ENCODE results near the gene ASIC5.

The ASIC5 gene

DNA sequence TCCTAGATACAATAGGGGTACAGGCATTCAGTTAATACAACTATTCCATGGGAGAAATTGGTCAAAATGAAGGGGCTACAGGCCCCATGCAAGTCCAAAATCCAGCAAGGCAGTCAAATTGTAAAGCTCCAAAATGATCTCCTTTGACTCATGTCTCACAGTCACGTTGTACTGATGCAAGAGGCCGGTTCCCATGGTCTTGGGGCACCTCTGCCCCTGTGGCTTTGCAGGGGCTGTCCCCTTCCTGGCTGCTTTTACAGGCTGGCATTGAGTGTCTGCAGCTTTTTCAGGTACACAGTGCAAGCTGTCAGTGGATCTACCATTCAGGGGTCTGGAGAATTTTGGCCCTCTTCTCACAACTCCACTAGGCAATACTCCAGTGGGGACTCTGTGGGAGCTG lies 12.5 kb upstream of the ASIC5 start:
- DNase-seq, result no peak

DNA sequence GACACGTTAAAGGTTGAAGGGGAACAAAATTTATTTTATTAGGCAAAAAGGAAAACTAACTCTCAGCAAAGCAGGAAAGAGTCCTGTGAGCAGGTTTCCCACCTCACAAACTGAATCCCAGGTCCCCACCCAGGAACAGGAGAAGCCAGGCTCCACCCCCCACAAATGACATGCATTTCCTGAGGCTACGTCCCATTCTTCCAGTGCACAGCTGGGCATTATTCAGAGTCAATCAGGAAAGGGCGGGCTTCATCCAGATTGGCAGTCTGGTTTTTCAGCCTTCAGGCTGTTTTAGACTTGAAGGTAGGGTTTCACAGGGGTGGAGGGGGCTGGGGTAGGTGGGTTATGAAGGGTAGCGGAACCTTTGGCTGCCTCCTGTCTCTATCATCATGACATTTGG lies 11.9 kb upstream of the ASIC5 start:
- no peak for DNase-seq

DNA sequence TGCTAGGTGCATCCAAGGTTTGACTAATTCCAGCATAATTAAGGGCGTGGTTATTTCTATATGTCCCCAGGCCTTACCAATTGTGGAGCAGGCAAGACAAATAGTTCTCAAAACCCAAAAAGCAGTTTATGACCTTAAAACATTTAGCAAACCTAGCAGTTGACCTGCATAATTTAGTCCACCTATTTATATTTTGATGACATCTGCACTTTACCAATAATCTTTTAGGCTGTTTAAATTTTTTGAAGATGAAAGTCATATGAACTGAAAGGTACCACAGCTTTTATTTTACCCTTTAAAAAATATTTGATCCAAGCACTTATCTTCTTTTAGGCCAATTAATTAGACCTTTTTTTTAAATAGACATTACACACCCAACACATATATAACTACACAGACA lies 9.8 kb upstream of the ASIC5 start:
- no peak for DNase-seq

DNA sequence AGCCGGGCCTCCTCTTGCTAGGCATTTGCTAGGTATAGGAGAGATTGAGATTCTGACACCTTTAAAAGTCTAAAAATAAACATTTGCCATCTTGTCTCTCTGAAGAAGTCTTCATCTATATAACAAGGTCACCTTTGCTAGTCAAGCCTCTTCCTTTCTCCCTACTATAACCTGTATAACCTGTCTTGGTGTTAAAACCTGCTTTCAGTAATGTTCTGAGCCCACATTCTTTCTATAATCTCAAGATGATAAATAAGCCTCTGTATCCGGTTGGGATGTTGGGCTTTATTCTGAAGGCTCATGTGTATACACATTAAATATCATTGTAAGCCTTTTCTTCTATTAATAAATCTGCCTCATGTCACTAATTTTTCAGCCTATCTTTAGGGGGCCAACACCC lies 10.2 kb downstream of the ASIC5 start:
- no peak for DNase-seq

DNA sequence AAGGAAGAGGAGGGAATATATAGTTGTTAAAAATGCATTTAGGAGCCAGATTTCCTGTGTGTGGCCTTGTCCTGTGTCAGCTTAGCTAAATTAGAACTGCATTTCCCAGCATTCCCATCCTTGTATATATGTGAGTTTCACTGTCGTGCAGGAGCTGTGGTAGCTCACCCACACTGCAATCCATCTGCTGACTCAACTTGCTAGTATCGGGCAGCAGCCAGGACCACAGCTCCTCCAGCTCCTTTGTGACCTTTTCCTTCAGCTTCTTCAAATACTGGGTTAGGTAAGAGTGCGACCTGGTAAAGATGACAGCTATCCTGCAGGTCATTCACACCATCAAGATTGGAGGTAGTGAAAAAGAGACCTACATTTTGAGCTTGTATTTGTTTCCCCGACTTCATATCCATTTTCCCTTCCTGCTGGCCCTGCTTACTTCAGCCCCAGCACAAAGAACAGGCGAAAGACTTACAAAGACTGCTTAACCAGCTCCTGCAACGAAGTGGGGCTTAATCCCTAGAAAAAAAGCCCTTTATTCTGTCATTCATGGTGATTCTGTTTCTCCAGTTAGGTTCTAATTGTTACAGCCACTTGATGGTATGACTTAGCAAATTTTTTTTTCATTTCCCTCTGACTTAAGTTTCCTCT lies 11.4 kb downstream of the ASIC5 start:
- DNase-seq, result no peak

DNA sequence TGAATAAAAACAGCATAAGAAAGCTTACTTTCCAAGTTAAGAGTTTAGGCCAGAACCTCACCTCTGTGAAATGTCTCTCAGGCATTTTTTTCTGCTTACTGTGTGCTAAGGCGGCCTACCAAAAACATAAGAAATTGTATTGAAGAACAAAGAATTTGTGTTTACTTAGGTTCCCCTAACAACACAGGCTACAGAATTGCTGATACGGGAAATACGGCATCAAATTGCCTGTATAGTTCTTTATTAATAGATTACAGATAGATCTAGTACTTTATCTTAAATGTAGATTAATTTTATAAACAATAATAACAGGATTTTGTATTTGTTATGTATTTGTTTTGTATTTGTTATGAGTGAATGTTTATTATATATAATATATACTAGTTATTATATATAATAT lies 12.9 kb downstream of the ASIC5 start:
- DNase-seq, result no peak

DNA sequence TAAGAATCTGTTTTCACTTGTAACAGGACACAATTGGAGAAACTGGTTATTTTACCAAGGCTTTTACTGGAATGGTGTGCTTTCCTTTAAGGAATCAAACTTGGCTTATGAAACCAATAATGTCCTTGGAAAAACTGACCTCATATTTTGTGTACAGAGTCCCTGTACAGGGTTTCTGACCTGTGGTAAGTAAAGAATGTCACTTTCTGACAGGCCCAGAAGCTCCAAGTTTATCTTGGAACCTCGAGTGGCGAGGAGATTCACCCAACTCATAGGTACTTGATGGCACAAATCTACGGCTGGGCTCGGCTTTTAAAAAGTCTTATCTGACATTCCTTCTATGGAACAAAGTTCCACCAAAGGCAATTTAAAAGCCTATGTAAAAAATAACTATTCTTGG lies 17.0 kb downstream of the ASIC5 start:
- no peak for DNase-seq

DNA sequence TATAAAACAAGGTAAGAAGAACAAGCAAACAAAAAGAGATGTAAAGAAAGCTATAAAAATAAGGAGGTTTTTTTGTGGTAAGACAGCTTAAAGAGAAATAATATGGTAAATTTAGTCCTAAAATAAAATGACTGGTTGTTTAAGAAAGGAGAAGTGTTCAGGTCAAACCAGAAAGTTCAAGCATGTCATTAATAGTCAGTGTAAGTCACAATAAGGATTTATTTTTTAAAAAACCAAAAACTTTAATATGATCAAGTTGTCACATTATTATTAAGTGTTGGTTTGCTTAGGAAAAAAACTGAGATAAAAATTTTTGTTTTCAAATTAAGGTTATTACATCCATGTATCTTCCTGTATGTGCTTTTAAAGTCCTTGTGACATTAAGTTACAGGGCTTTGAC lies 19.1 kb downstream of the ASIC5 start:
- no peak for DNase-seq

DNA sequence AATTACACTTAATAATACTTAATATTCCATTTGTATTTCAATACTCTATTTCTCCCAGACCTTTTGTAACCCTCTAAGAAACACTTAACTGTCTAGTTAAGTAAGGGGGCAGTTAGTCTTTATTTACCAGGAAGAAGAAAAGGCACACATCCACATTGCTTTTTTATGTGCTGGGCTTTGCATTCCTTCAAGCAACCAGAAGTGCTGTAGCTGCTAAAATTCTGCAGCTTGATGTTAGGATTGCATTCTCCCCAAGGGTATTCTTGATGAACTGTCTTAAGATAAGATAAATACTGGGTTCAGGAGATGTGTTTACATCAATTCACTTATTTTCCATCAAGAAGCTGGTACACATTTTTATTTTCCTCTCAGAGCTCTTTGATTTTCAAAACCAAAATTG lies 24.0 kb downstream of the ASIC5 start:
- DNase-seq, result no peak

DNA sequence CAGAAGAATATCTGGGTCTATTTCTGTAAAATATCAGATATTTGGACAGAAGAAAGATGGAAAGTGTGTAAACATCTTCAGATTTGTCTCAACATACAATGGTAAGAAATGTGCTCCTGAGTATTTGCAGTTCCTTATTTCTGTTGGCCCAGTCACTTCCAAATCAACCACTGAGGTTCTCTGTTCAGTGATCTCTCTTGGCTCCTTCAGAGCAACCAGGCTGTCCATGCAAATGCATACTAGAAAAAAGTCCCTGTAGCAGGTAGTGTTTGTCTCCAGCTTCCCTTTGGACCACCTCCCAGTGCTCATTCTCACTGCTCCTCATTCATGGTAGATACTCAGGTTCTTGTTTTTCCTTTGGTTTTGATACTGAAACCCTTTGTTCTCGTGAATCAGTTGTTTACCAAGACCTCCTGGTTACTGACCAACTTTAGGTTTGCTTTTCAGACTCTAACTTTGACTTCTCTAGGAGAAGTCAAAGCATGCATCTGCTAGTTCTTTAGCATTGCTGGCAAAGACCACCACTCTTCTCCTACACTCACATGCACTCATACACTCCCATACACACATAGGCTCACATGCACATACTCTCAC lies 28.8 kb downstream of the ASIC5 start:
- no peak for DNase-seq

DNA sequence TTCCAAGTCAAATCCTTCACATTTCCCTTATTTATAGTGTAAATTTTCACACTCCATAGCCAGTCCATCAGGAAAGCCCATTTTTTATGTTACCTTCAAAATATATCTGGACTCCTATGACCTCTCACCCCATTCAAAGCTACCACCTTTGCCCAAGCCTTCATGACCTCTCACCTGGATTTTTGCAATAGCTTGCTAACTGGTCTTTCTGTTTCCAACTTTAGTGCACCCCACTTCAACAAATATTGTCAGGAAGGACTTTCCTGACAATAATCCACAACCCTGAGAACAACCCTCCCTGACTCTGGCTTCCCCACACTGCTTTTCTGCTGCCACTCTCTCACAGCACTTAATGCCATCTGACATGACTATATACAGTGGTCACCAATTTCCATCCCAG lies 33.4 kb downstream of the ASIC5 start:
- no peak for DNase-seq

DNA sequence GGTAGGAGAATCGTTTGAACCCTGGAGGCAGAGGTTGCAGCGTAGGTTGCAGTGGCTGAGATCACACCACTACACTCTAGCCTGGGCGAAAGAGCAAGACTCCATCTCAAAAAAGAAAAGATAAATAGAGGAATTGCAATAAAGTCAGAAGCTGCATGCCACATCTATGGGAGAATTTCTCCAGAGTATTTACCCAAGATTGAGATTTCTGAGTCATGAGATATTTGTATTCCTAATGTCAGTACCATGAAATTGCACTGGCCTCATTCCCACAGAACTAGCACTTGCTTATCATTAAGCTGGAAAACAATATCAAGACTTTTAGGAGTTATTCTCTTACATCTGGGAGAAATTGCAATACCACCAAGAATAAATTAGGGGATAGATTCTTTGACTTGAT lies 37.4 kb downstream of the ASIC5 start:
- DNase-seq, result no peak

DNA sequence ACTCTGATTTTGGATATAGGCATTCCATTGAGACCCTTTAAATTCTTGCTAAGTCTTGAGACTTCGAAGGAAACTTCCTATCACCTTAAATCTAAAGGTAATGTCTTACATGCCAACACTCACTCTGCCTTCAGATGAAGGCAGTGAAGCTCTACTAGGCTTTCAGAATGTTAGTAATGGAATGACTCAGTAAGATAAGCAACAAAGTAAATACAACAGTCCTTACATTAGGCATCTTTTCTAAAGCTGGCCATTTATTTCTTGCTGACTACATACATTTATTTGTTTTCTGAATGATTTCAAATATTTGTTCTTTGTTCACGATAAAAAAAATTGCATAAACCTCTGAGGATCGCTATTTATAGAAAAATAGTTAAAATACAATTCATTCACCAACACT lies 43.5 kb downstream of the ASIC5 start:
- no peak for DNase-seq

DNA sequence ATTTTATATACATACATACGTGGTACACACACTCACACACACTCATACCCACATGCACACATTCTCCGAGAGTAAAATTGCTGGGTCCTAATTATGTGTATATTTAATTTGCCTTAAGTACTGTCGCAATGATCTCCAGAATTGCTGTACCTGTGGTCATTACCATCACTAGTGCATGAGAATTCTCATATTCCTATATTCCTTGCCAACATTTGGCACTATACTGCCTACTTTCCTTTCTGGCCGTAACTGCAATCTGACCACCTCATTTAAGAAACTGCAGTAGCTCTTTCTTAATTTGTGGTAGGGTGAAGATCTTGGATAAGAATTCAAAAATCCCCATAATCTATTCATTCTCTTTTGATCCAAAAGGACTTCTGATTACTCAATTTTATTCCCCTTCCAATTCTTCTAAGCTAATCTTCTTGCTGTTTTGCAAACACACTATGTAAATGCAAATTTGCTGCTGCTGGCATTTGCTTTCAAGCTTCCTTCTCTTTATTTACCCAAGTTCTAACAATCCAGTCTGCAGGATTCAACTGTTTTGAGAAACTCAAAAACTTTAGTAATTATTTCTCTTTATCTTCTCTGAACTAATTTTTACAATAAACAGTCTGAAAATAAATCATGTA lies 45.1 kb downstream of the ASIC5 start:
- DNase-seq, result no peak

DNA sequence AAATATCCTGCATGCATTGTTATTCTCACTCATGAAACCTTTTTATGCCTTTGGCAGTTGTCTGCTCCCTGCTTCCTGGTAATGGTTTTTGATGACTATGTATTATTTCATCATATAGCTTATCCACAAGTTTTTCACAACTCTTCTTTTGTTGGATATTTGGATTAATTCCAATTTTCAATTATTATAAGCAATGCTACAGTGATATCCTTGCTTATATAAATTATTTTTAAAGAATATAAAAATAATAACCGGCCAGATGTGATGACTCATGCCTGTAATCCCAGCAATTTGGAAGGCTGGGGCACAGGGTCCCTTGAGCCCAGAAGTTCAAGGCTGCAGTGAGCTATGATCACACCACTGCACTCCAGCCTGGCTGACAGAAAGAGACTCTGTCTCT lies 47.0 kb downstream of the ASIC5 start:
- no peak for DNase-seq

DNA sequence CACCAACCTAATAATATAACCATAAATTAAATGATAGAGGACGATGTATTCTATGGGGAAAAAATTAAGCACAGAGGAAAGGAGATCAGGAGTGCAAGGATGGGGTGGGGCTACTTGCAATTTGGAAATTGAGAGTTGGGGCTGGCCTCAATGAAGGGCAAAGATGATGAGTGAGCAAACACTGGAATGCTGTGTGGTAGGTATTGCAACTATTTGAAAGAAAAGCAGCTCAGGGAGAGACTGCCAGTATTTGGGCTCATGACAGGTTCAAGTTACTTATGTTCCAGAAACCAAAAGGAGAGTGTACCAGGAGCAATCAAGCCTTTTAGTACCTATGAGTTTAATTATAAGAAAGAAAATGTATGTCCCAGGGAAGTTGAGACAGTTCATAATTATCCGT lies 47.4 kb downstream of the ASIC5 start:
- no peak for DNase-seq

DNA sequence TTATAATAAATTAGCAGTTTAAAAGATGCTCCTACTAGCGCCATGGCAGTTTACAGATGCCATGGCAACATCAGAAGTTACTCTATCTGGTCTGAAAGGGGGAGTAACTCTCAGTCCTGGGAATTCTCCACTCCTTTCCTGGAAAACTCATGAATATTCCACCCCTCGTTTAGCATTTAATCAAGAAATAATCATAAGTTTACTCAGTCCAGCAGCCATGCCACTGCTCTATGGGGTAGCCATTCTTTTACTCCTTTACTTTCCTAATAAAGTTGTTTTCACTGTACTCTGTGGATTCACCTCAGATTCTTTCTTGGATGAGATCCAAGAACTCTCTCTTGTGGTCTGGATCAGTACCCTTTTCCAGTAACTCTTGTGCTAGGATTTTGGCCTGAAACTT lies 55.0 kb downstream of the ASIC5 start:
- no peak for DNase-seq

DNA sequence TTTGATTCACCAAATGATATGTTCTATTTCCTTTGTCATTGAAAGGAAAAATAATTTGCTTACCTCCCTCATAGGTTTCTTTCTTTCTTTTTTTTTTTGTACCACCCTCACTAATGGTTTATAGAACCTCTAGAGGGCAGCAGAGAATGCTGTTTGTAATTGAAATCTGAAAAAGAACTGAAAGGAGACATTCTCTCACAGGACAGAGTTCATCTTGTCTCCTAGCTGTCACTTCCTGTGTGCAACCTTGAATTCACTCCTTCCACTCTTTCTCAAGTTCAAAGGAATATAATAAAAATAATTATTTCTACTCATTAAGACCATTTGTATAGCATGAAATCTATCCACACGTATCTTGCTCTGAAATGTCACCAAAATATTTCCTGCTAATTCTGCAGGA lies 56.2 kb downstream of the ASIC5 start:
- peak in 1 of 2 experiments; percentile 59 for DNase-seq

DNA sequence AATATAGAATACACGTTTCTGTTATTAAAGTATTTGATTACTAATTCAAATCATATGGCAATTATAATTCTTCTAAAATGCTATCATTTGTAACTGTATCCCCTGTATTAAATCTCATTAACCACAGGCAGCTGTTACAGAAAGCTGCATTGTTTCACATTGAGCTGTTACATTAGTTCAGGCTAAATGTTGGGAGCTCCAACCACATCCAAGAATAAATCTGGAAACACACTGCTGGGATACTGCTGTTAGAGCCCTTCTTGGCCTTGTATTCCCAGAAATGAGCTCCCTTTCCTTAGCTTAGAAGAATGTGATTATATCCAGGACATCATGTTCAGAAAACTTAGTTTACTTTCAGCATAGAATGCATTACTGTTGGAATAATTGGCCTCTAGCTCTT lies 59.1 kb downstream of the ASIC5 start:
- DNase-seq, result peak in 1 of 2 experiments; percentile 1

DNA sequence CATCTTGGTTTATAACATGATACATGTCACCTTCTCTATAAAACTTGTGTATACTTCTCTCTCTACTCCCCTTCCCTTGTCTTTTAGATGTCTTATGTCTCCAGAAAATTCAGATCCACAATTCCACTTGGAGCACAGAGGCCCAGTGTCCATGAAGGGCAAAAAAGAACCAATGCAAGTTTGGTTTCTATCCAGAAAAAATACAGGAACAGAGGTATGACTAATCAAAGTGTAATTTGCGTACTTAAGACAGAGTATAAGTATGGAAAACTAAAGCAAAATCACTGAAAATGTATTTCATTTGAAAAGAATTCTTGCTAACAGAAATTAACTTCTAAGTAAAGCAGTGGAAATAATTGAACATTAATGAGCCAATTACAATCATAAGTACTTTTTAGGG lies 61.1 kb downstream of the ASIC5 start:
- no peak for DNase-seq

DNA sequence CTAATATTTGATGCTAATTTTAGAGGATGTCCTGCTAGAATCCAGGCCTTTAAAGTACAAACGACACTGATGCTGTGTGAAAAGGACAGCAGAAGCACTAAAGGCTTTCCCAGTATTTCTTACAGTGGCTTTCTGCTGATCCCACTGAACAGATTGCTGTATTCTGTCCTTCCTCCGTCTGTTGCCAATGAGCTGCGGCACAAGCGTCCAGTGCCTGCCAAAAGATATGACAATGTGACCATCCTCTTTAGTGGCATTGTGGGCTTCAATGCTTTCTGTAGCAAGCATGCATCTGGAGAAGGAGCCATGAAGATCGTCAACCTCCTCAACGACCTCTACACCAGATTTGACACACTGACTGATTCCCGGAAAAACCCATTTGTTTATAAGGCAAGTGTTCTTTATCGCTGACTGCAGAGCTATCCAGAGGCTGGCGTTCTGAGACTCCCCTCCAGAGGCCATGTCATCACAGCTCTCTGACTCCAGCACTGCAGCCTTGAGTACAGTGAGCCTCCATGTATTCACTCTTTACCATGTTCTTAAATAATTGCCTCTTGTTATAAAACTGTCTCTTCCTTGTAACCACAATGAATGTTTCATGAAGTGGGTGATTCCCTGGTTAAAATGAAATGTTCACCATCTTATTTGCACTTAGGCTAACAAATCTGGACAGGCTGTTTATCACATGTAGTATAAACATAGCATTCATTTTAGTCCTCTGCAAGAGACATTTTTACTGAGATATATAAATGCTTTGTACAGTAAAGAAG lies 63.7 kb downstream of the ASIC5 start:
- DNase-seq, result no peak

DNA sequence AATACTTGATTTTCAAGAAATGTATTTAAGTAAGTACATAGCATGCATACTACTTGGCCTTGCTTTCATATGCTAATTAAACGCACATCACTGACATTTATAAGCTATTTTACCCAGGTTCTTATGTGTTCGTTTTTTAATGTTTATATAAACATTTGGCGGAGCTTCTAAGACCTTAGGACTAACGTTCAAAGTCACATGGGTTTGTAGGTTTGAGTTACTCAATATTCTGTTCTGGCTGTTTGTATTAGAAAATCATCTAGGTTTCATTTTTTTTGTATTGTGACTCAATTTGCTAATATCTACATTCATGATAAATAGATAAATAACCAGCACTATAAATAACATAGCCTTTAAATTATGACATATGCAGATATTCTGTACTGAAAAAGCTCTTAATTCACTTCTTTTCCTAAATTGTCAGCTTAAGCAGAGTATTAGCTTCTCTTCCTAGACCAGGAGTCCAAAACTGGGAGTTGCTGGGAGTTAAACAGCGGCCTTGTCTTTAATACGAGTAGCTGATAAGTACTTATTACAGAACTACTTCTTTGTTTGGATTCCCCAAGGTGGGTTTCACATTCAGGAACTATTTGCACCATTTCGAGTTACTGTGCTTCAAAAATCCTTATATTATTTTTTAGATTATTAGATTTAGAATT lies 65.3 kb downstream of the ASIC5 start:
- DNase-seq, result no peak

DNA sequence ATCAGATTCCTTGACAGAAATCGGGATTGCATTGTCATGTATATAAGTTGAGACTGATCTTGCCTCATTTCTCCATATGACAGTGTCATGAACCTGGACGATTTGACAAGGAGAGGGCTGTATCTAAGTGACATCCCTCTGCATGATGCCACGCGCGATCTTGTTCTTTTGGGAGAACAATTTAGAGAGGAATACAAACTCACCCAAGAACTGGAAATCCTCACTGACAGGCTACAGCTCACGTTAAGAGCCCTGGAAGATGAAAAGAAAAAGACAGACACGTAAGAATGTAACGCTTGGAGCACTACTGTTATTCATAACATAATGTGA lies 66.3 kb downstream of the ASIC5 start:
- no peak for DNase-seq
